Colonic mucosa (tissue), 4 donors: Measurements from ENCODE around the gene GABARAPL1. TPM values are rescaled to one million over a fixed set of nuclear protein-coding genes. Genes with fewer than 3 reads are reported as not detected.
A peak's percentile ranks its signal among the peaks of the same experiment; 100 is the strongest.

Experiments used
- DNase-seq: peaks from one replicate; pipeline ENCODE4 v3.0.0-alpha.2; 2020
- H3K27ac ChIP-seq: fragments of 200-600 bp; one replicate; pipeline ENCODE4 v1.8.0; 2021
- H3K27me3 ChIP-seq: fragments of 200-600 bp; one replicate; pipeline ENCODE4 v1.8.0; 2021
- H3K36me3 ChIP-seq: fragments of 200-600 bp; one replicate; pipeline ENCODE4 v1.8.0; 2021
- H3K4me1 ChIP-seq: fragments of 200-600 bp; one replicate; pipeline ENCODE4 v1.8.0; 2021; ENCODE audit warnings: mild to moderate bottlenecking
- H3K4me3 ChIP-seq: fragments of 200-600 bp; one replicate; pipeline ENCODE4 v1.8.0; 2021
- H3K9ac ChIP-seq, 2 donors: one replicate each; pipeline ENCODE4 v1.7.0; 2013; ENCODE audit warnings: control low read depth in 2 of 2, low read depth in 2 of 2, low read length in 2 of 2
- H3K9me3 ChIP-seq: fragments of 200-600 bp; one replicate; pipeline ENCODE4 v1.8.0; 2021
- CTCF ChIP-seq: fragments of 200-600 bp; IDR thresholded peaks from one replicate; pipeline ENCODE4 v1.8.0; 2022; ENCODE audit warnings: antibody characterized with exemption, mild to moderate bottlenecking
- intact Hi-C: fragments of 100-400 bp; cut with DNase I; formaldehyde crosslinking; loops from one replicate; pipeline ENCODE4 v1.14.1; 2022
- total RNA-seq, 2 donors: library from RNA; stranded (reverse); fragmentation: NEBNext Ultra II Directional in 1 of 2; extraction: Animal tissue kit (Norgen Biotek cat#: 25700) in 1 of 2; gene quantifications; one replicate each; pipeline ENCODE4 v1.2.1, GENCODE V29; 2021
- donor health status: healthy.
- donor health status: DM: no; HTN: no; CAD: no.
- donor health status: DM: no; HTN: no; CAD: no.

The GABARAPL1 gene
- total RNA-seq, 2 donors from 2014 or later: 12.8 to 42.8 TPM

- H3K4me1 ChIP-seq: no peaks in the 10 kb centered on the region
- H3K4me3 ChIP-seq: no peak overlapping the region
- DNase-seq: no peak
- no peaks in the 10 kb centered on the region for H3K27me3 ChIP-seq
- intact Hi-C loops: loop anchor here (10.0 kb wide), 1 partner anchor 508 kb away; no protein-coding TSS in a partner anchor
- no peak overlapping the region for H3K27ac ChIP-seq
- TF ChIP-seq CTCF: no peak
- no peaks in the 10 kb centered on the region for H3K9me3 ChIP-seq
- no peaks in the 10 kb centered on the region for H3K36me3 ChIP-seq
- no peak overlapping the region for H3K9ac ChIP-seq
These were observed 14.1 kb downstream of the GABARAPL1 start for GRCh38 chr12:10226731-10227130.

DNA sequence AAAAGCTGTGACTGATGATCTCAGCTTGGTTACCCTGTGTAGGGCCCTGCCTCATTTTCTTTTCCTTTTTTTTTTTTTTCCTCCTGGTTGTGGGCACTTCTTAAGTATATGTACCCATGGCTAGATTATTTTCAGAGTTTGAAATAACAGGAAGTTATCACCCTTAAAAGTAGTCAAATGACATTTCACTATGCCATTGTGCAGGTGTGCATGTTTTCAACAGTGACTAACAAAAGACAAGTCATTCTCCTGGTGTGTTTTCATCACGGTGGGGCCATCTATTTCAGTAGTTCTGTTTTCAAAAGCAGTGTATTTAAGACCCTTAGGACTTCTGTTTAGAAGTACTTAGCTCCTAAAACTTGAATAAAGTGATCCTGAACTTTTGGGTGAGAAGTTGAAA is 15.0 kb downstream of the GABARAPL1 start:
- Histone ChIP-seq H3K4me1 (no peaks in the 10 kb centered on the region), H3K27me3 (no peaks in the 10 kb centered on the region), H3K9ac (no peak overlapping the region), H3K4me3 (no peak overlapping the region), H3K27ac (no peak overlapping the region), H3K36me3 (no peaks in the 10 kb centered on the region), H3K9me3 (no peaks in the 10 kb centered on the region)
- DNase-seq: no peak
- no peak for TF ChIP-seq CTCF
- intact Hi-C loops: loop anchor here (10.0 kb wide), 1 partner anchor 507 kb away; no protein-coding TSS in a partner anchor

- Histone ChIP-seq H3K36me3 (no peaks in the 10 kb centered on the region), H3K9me3 (no peaks in the 10 kb centered on the region), H3K4me1 (no peaks in the 10 kb centered on the region), H3K9ac (no peak overlapping the region), H3K27me3 (no peaks in the 10 kb centered on the region), H3K4me3 (no peak overlapping the region), H3K27ac (no peak overlapping the region)
- DNase-seq: no peak
- intact Hi-C loops: loop anchor here (10.0 kb wide), 1 partner anchor 440 kb away; the partner anchor contains the start of gene STYK1
- TF ChIP-seq CTCF: no peak
These were observed 21.9 kb downstream of the GABARAPL1 start for GRCh38 chr12:10234562-10234961.

- Histone ChIP-seq H3K27me3 (no peaks in the 10 kb centered on the region), H3K9ac (no peak overlapping the region), H3K9me3 (no peaks in the 10 kb centered on the region), H3K4me3 (no peak overlapping the region), H3K27ac (no peak overlapping the region), H3K4me1 (no peaks in the 10 kb centered on the region), H3K36me3 (no peaks in the 10 kb centered on the region)
- intact Hi-C loops: loop anchor here (5.0 to 10.0 kb wide), 3 partner anchors 326 to 516 kb away; partner anchors contain the start of gene STYK1
- DNase-seq: no peak
- peak; percentile 86 for TF ChIP-seq CTCF
These were observed 23.3 kb downstream of the GABARAPL1 start for GRCh38 chr12:10235761-10236631.

GRCh38 chr12:10236720-10237119 is 24.0 kb downstream of the GABARAPL1 start:
- no peak overlapping the region for H3K9ac ChIP-seq
- intact Hi-C loops: loop anchor here (5.0 to 10.0 kb wide), 3 partner anchors 326 to 516 kb away; partner anchors contain the start of gene STYK1
- DNase-seq: no peak
- no peaks in the 10 kb centered on the region for H3K36me3 ChIP-seq
- TF ChIP-seq CTCF: no peak
- no peaks in the 10 kb centered on the region for H3K27me3 ChIP-seq
- no peak overlapping the region for H3K27ac ChIP-seq
- no peak overlapping the region for H3K4me3 ChIP-seq
- no peaks in the 10 kb centered on the region for H3K9me3 ChIP-seq
- no peaks in the 10 kb centered on the region for H3K4me1 ChIP-seq
